ENCODE measurements around the gene SYNE2.

DNA sequence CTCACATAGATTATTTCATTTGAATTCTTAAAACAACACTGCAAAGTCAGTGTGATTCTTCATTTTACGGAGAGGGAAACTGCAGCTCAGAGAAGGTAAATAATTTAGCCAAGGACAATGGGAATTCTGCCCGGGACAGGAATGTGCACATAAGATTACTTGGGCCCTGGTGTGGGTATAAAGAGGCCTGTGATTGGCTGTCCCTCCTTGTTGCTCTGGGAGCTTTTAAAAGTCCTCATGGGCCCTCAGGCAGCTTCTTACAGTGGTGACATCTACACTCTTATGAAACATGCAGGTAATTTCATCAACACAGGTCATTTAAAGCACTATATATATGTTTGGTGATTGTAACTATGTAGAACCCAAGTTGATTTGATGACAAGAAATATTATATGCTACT, 341.0 kb downstream of the SYNE2 start:
- no peak for TF ChIP-seq NR2C2 (CRISPR knock-in tag; IDR thresholded peaks at IDR 0.05)
- no peak for TF ChIP-seq FOXP4 (CRISPR knock-in tag; IDR thresholded peaks at IDR 0.05)
- TF ChIP-seq SP1 (CRISPR knock-in tag; conservative IDR thresholded peaks at IDR 0.05) = no peak
- no peak for TF ChIP-seq GABPB1 (CRISPR knock-in tag; IDR thresholded peaks at IDR 0.05)
- TF ChIP-seq, protein P1, sequence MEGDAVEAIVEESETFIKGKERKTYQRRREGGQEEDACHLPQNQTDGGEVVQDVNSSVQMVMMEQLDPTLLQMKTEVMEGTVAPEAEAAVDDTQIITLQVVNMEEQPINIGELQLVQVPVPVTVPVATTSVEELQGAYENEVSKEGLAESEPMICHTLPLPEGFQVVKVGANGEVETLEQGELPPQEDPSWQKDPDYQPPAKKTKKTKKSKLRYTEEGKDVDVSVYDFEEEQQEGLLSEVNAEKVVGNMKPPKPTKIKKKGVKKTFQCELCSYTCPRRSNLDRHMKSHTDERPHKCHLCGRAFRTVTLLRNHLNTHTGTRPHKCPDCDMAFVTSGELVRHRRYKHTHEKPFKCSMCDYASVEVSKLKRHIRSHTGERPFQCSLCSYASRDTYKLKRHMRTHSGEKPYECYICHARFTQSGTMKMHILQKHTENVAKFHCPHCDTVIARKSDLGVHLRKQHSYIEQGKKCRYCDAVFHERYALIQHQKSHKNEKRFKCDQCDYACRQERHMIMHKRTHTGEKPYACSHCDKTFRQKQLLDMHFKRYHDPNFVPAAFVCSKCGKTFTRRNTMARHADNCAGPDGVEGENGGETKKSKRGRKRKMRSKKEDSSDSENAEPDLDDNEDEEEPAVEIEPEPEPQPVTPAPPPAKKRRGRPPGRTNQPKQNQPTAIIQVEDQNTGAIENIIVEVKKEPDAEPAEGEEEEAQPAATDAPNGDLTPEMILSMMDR (IDR thresholded peaks at IDR 0.05) = no peak
- no peak for TF ChIP-seq NR1H2 (CRISPR knock-in tag; IDR thresholded peaks at IDR 0.05)
- TF ChIP-seq, protein P2, sequence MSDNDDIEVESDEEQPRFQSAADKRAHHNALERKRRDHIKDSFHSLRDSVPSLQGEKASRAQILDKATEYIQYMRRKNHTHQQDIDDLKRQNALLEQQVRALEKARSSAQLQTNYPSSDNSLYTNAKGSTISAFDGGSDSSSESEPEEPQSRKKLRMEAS (CRISPR knock-in tag; IDR thresholded peaks at IDR 0.05) = no peak
- TF ChIP-seq ZNF416 (CRISPR knock-in tag; IDR thresholded peaks at IDR 0.05) = no peak
- TF ChIP-seq CREB1 (CRISPR knock-in tag; IDR thresholded peaks at IDR 0.05) = no peak
- TF ChIP-seq KAT7 (CRISPR knock-in tag; IDR thresholded peaks at IDR 0.05; ENCODE audit: borderline replicate concordance) = no peak
- no peak for TF ChIP-seq NR3C1 (CRISPR knock-in tag; conservative IDR thresholded peaks at IDR 0.05; ENCODE audit: low read depth)
- TF ChIP-seq, protein P3, sequence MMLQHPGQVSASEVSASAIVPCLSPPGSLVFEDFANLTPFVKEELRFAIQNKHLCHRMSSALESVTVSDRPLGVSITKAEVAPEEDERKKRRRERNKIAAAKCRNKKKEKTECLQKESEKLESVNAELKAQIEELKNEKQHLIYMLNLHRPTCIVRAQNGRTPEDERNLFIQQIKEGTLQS (CRISPR knock-in tag; conservative IDR thresholded peaks at IDR 0.05) = no peak
- TF ChIP-seq, protein P4, sequence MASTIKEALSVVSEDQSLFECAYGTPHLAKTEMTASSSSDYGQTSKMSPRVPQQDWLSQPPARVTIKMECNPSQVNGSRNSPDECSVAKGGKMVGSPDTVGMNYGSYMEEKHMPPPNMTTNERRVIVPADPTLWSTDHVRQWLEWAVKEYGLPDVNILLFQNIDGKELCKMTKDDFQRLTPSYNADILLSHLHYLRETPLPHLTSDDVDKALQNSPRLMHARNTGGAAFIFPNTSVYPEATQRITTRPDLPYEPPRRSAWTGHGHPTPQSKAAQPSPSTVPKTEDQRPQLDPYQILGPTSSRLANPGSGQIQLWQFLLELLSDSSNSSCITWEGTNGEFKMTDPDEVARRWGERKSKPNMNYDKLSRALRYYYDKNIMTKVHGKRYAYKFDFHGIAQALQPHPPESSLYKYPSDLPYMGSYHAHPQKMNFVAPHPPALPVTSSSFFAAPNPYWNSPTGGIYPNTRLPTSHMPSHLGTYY (CRISPR knock-in tag; IDR thresholded peaks at IDR 0.05) = no peak
